Measurements from ENCODE around the gene SMIM5.
A peak's percentile ranks its signal among the peaks of the same experiment; 100 is the strongest.

Gene SMIM5

DNA sequence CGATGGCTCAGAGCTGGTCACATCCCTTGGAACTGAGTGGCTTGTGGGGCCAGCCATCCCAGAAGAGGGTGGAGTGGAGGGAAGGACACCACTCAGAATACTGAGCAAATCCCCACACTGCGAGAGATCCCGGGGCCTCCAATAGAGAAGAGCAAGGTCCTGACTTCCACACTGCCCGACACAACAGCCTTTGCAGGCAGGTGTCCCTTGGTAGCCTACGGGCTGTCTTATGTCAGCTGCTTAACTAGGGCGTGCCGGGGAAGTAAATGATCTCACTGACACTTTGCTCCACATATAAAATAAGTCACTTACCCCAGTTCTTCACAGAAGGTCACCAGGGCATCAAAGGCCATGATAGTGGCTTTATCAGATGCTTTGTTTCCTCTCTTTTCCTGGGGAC is 17.6 kb downstream of the SMIM5 start:
- H3K27me3 ChIP-seq (replicated peaks; ENCODE audit: insufficient read depth, low read length), result no peaks in the 10 kb centered on the region
- H2AFZ ChIP-seq (ENCODE audit: low read length), result no peak overlapping the region
- H3K4me2 ChIP-seq (ENCODE audit: low read depth, low read length), result no peak overlapping the region
- no peak overlapping the region for H3K27ac ChIP-seq (ENCODE audit: low read length)
- H3K4me3 ChIP-seq (ENCODE audit: low read length), result no peak overlapping the region
- TF ChIP-seq EZH2phosphoT487 (IDR thresholded peaks at IDR 0.05; ENCODE audit: low read length) (no peak), EZH2 (optimal IDR thresholded peaks at IDR 0.05; ENCODE audit: low read depth, low read length) (no peak)
- TF ChIP-seq, protein P1, sequence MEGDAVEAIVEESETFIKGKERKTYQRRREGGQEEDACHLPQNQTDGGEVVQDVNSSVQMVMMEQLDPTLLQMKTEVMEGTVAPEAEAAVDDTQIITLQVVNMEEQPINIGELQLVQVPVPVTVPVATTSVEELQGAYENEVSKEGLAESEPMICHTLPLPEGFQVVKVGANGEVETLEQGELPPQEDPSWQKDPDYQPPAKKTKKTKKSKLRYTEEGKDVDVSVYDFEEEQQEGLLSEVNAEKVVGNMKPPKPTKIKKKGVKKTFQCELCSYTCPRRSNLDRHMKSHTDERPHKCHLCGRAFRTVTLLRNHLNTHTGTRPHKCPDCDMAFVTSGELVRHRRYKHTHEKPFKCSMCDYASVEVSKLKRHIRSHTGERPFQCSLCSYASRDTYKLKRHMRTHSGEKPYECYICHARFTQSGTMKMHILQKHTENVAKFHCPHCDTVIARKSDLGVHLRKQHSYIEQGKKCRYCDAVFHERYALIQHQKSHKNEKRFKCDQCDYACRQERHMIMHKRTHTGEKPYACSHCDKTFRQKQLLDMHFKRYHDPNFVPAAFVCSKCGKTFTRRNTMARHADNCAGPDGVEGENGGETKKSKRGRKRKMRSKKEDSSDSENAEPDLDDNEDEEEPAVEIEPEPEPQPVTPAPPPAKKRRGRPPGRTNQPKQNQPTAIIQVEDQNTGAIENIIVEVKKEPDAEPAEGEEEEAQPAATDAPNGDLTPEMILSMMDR (IDR thresholded peaks at IDR 0.05; ENCODE audit: low read length), result no peak
- peaks cover 10% of the 10 kb centered on the region; the same call in 1 of the 2 replicates for H3F3A ChIP-seq (ENCODE audit: insufficient read depth, low read length)
- H3K79me2 ChIP-seq (ENCODE audit: low read length), result no peaks in the 10 kb centered on the region
- H3K9ac ChIP-seq (ENCODE audit: low read length), result no peak overlapping the region
- no peaks in the 10 kb centered on the region for H4K20me1 ChIP-seq (ENCODE audit: insufficient read depth, low read length)
- no peaks in the 10 kb centered on the region; the same call in 1 of the 2 replicates for H3K36me3 ChIP-seq (replicated peaks; ENCODE audit: insufficient read depth, low read length)
- no peak for DNase-seq
- no peaks in the 10 kb centered on the region for H3K9me3 ChIP-seq (replicated peaks; ENCODE audit: insufficient read depth, low read length)
- no peaks in the 10 kb centered on the region for H3K9me2 ChIP-seq (replicated peaks; ENCODE audit: insufficient read depth, low read length)
- H3K4me1 ChIP-seq (ENCODE audit: low read length), result peaks cover 9% of the 10 kb centered on the region

DNA sequence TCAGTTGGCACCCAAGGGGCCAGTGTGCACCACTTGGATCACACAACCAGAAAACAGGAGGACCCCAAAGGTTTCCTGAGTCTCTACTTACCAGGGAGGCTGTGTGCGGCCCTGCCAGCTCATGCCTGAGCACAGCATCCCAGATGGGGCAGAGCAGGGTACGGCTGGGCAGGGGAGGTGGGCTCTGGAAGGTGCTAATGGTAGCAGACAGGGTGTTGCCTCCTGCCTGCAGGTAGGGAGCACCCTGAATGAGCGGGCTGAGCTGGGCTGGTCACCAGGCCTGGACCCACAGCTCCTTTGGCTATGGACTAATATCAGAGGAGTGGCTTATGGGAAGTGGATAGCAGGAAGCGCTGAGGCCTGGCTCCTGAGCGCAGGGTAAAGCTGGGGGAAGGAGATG is 19.1 kb downstream of the SMIM5 start:
- Histone ChIP-seq H3K27me3 (replicated peaks; ENCODE audit: insufficient read depth, low read length) (no peaks in the 10 kb centered on the region), H3K27ac (ENCODE audit: low read length) (no peak overlapping the region), H3K4me2 (ENCODE audit: low read depth, low read length) (no peak overlapping the region), H3F3A (ENCODE audit: insufficient read depth, low read length) (no peaks in the 10 kb centered on the region), H3K36me3 (replicated peaks; ENCODE audit: insufficient read depth, low read length) (no peaks in the 10 kb centered on the region; the same call in 1 of the 2 replicates), H3K4me1 (ENCODE audit: low read length) (no peaks in the 10 kb centered on the region), H3K9me3 (replicated peaks; ENCODE audit: insufficient read depth, low read length) (no peaks in the 10 kb centered on the region), H3K9me2 (replicated peaks; ENCODE audit: insufficient read depth, low read length) (no peaks in the 10 kb centered on the region), H3K4me3 (ENCODE audit: low read length) (no peak overlapping the region), H3K9ac (ENCODE audit: low read length) (no peak overlapping the region), H3K79me2 (ENCODE audit: low read length) (no peaks in the 10 kb centered on the region), H4K20me1 (ENCODE audit: insufficient read depth, low read length) (no peaks in the 10 kb centered on the region), H2AFZ (ENCODE audit: low read length) (no peak overlapping the region)
- no peak for DNase-seq
- TF ChIP-seq, protein P1 (IDR thresholded peaks at IDR 0.05; ENCODE audit: low read length), result no peak
- no peak for TF ChIP-seq EZH2 (optimal IDR thresholded peaks at IDR 0.05; ENCODE audit: low read depth, low read length)
- no peak for TF ChIP-seq EZH2phosphoT487 (IDR thresholded peaks at IDR 0.05; ENCODE audit: low read length)

DNA sequence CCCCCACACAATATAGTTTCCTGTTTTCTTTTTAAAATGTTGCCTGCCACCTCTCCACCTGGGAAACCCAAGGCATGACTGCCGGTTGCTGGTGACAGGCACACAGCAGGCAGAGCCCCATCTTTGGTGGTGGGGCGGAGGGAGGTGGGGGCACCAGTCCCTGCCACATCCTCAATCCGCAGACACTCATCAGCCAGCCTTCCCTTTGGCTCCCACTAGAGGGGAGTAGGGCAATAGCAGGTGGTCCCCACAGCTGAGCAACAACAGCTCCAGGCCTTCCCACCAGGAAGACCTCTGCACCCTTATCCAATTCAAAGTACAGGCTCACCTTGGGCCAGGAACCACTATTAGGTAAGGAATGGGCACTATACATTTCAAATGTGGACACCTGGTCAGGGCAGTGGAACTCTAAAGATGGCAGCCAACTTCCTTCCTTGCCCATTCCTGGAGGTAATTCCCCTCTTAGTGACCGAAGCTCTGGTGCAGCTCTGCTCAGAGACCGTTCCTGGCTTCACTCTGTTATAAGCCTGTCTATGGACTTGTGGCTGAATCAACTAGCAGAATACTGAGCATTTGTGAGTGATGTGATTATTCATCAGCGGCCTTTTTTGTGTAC is 19.8 kb downstream of the SMIM5 start:
- TF ChIP-seq, protein P1 (IDR thresholded peaks at IDR 0.05; ENCODE audit: low read length), result peak; percentile 70
- no peak for TF ChIP-seq EZH2 (optimal IDR thresholded peaks at IDR 0.05; ENCODE audit: low read depth, low read length)
- no peak for TF ChIP-seq EZH2phosphoT487 (IDR thresholded peaks at IDR 0.05; ENCODE audit: low read length)
- Histone ChIP-seq H3K27ac (ENCODE audit: low read length) (no peak overlapping the region), H3K9me3 (replicated peaks; ENCODE audit: insufficient read depth, low read length) (no peaks in the 10 kb centered on the region), H3K79me2 (ENCODE audit: low read length) (no peaks in the 10 kb centered on the region), H3K27me3 (replicated peaks; ENCODE audit: insufficient read depth, low read length) (no peaks in the 10 kb centered on the region), H2AFZ (ENCODE audit: low read length) (no peak overlapping the region), H4K20me1 (ENCODE audit: insufficient read depth, low read length) (no peaks in the 10 kb centered on the region), H3F3A (ENCODE audit: insufficient read depth, low read length) (no peaks in the 10 kb centered on the region), H3K4me1 (ENCODE audit: low read length) (no peaks in the 10 kb centered on the region), H3K4me3 (ENCODE audit: low read length) (no peak overlapping the region), H3K4me2 (ENCODE audit: low read depth, low read length) (no peak overlapping the region), H3K9ac (ENCODE audit: low read length) (no peak overlapping the region), H3K36me3 (replicated peaks; ENCODE audit: insufficient read depth, low read length) (no peaks in the 10 kb centered on the region; the same call in 1 of the 2 replicates), H3K9me2 (replicated peaks; ENCODE audit: insufficient read depth, low read length) (no peaks in the 10 kb centered on the region)
- peak; percentile 45 for DNase-seq

All from MM.1S (cell line).